Endothelial cell of coronary artery (primary cell): ENCODE data around the gene ZNF280D. TPM values are rescaled to one million over a fixed set of nuclear protein-coding genes. Genes with fewer than 3 reads are reported as not detected.

Experiments used
- total RNA-seq: library from RNA; depleted of rRNA; stranded (reverse); fragments of >200 nt; gene quantifications from 2 replicates; pipeline ENCODE4 v1.2.3, GENCODE V29; 2014

The ZNF280D gene, protein sequence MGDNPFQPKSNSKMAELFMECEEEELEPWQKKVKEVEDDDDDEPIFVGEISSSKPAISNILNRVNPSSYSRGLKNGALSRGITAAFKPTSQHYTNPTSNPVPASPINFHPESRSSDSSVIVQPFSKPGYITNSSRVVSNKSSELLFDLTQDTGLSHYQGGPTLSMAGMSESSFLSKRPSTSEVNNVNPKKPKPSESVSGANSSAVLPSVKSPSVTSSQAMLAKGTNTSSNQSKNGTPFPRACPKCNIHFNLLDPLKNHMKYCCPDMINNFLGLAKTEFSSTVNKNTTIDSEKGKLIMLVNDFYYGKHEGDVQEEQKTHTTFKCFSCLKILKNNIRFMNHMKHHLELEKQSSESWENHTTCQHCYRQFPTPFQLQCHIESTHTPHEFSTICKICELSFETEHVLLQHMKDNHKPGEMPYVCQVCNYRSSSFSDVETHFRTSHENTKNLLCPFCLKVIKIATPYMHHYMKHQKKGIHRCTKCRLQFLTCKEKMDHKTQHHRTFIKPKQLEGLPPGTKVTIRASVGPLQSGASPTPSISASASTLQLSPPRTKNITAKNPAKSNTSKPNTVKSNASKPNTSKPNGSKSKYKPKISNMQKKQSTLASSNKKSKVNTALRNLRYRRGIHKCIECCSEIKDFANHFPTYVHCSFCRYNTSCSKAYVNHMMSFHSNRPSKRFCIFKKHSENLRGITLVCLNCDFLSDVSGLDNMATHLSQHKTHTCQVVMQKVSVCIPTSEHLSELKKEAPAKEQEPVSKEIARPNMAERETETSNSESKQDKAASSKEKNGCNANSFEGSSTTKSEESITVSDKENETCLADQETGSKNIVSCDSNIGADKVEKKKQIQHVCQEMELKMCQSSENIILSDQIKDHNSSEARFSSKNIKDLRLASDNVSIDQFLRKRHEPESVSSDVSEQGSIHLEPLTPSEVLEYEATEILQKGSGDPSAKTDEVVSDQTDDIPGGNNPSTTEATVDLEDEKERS
- total RNA-seq, result 17.9 and 23.6 TPM in 2 replicates

DNA sequence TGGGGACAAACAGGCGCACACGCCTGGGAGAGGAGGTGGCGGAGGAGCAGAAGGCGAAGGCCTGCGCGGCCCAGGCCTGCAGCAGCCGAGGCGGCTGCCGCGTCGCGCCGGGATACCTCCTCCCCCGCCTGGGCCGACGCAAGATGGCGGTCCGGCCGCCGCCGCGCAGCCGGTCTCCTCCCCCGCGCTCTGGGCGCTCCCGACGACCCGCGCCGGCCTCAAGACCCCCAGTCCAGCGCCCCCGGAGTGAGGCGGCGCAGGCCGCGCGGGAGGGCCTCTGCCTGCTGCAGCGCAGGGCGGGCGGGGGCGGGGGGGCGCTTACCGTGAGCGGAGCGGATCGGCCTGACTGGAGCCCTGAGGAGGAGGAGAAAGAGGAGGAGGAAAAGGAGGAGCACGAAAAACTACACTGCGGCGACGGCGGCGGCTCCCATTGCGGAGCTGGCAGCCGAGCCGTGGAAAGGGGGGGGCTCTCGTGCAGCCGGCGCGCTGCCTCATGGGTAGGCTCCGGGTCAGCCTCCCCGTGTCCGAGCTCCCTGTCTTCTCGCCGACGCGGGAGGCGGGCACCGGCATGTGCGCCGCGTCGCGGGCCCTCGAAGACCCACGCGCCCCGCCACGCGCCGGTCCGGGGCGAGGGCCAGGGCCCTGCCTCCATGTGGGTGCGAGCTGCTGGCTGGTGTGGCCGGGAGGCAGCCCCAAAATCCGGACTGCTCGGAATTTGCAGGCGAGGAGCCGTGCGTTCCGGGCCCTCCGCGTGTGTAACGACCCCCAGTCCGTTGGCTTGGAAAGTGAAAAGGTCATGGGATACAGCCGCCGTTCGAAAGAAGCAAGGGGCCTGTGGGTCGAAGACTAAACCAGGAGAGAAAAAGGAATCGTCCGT, at the start of gene ZNF280D:
Gene ZNF280D, minus strand, starts transcription at position 374 of the 877 bp plus-strand sequence. CDS start 26,400 bp downstream, outside the sequence.

Other genes with a start within 250 kb of the ZNF280D start
- gene TCF12, start 185.1 kb upstream of the ZNF280D start, total RNA-seq, result 62.6 and 85.0 TPM in 2 replicates